B cell (primary cell): ENCODE data around the gene TMC8.

Experiments used
- EZH2 ChIP-seq: IDR thresholded peaks from 2 replicates; pipeline ENCODE4 v1.6.1; 2012; ENCODE audit warnings: borderline replicate concordance, low read depth, mild to moderate bottlenecking, moderate library complexity, low read length; ENCODE audit not compliant: insufficient read depth, poor library complexity, severe bottlenecking
- TF ChIP-seq, protein P1 (sequence below): fragments of 200-600 bp; IDR thresholded peaks from one replicate; pipeline ENCODE4 v1.8.0; 2022; ENCODE audit warnings: antibody characterized with exemption, mild to moderate bottlenecking

DNA sequence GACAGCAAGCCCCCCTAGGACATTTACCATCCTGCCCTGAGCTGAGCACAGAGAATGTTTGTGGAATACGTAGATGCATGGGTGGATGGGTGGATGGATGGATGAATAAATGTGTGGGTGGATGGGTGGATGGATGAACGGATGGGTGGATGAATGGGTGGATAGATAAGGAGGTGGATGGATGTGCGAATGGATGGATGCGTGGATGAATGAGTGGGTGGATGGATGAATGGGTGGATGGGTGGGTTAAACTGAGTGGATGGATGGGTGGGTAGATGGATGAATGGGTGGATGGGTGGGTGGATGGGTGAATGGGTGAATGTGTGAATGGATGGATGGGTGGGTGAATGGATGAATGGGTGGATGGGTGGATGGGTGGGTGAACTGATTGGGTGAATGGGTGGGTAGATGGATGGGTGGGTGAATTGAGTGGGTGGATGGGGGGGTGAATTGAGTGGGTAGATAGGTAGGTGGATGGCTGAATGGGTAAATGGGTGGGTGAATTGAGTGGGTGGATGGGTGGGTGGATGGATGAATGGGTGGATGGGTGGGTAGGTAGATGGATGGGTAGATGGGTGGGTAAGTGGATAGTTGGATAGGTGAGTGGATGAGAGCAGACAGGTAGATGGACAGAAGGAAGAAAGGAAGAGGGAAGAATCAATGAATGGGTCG lies 7.2 kb upstream of the TMC8 start:
- TF ChIP-seq, protein P1, sequence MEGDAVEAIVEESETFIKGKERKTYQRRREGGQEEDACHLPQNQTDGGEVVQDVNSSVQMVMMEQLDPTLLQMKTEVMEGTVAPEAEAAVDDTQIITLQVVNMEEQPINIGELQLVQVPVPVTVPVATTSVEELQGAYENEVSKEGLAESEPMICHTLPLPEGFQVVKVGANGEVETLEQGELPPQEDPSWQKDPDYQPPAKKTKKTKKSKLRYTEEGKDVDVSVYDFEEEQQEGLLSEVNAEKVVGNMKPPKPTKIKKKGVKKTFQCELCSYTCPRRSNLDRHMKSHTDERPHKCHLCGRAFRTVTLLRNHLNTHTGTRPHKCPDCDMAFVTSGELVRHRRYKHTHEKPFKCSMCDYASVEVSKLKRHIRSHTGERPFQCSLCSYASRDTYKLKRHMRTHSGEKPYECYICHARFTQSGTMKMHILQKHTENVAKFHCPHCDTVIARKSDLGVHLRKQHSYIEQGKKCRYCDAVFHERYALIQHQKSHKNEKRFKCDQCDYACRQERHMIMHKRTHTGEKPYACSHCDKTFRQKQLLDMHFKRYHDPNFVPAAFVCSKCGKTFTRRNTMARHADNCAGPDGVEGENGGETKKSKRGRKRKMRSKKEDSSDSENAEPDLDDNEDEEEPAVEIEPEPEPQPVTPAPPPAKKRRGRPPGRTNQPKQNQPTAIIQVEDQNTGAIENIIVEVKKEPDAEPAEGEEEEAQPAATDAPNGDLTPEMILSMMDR: no peak
- TF ChIP-seq EZH2: no peak
